Hematopoietic multipotent progenitor cell treated with erythropoietin and hydrocortisone succinate and interleukin-3 and kit ligand, for 4 days (in vitro differentiated cells): Measurements from ENCODE around the gene AMD1.

ENCODE experiments used
- DNase-seq: peaks from one replicate; pipeline ENCODE4 v3.0.0-alpha.2; 2015

The AMD1 gene

DNA sequence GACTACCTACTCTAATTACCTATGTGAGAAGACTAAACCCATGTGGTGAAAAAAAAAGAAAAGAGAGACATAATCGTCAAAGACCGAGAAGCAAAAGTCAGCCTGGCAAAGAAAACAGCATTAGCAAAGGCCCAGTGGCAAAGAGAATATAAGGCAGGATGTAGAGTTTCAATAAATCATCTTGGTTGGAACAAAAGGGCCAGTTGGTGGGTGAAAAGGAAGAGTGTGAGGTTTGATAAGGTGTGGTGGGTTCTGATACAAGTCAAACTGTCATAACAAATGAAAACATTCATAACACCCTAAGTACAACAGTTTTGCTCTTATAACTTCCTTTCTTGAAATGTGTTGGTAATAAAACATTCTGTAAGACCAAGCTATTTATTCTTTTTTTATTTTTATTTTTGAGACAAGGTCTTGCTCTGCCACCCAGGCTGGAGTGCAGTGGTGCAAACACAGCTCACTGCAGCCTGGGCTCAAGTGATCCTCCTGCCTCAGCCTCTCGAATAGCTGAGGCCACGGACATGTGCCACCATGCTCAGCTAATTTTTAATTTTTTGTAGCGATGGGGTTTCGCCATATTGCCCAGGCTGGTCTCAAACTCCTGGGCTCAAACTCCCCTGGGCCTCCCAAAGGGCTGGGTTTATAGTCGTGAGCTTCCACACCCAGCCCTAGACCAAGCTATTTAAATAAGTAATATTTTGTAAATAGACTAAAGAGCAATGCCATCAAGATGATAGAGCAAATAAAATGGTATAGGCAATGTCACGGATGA is 65.0 kb downstream of the AMD1 start:
- peak; percentile 96 for DNase-seq

GRCh38 chr6:110944681-110945151 is 70.1 kb downstream of the AMD1 start:
- DNase-seq: peak; percentile 95
